Caco-2 (cell line): ENCODE data around the gene UBN1. TPM values are rescaled to one million over a fixed set of nuclear protein-coding genes. Genes with fewer than 3 reads are reported as not detected.

Source experiments
- BruUV-seq: library from RNA; stranded (reverse); fragments of 400-500 nt; replicated peaks from 2 replicates; lab custom pipeline; 2021; lab: Mats Ljungman, UMichigan
- CTCF ChIA-PET: fragments of 300-600 bp; sonication (Branson Sonifier 250); formaldehyde crosslinking; loops from one replicate; lab custom pipeline; 2022; ENCODE audit warnings: antibody characterized with exemption; lab: Charles Lee
- POLR2A ChIA-PET: fragments of 300-600 bp; sonication (Branson Sonifier 250); formaldehyde crosslinking; loops from one replicate; lab custom pipeline; 2022; ENCODE audit warnings: antibody characterized with exemption; lab: Charles Lee
- DNase-seq, 2 experiments: peaks; one replicate each; pipeline versions ENCODE4 v3.0.0 to v3.0.0-alpha.2; 2020 to 2022
- H3K27me3 ChIP-seq: replicated peaks from 2 replicates; pipeline ENCODE4 v1.6.0; 2011; ENCODE audit warnings: low read length; ENCODE audit not compliant: control insufficient read depth, insufficient read depth
- H3K36me3 ChIP-seq: 2 replicates; pipeline ENCODE4 v1.5.1; 2011; ENCODE audit warnings: low read length; ENCODE audit not compliant: control insufficient read depth, insufficient read depth
- H3K4me1 ChIP-seq: fragments of 250-450 bp; sonication (Bioruptor Pico); 2 replicates; pipeline ENCODE4 v1.5.1; 2020; ENCODE audit warnings: mild to moderate bottlenecking
- H3K4me3 ChIP-seq: 2 replicates; pipeline ENCODE4 v1.5.1; 2011; ENCODE audit warnings: low read depth, mild to moderate bottlenecking, control low read depth, low read length
- H3K9me3 ChIP-seq: fragments of 250-450 bp; sonication (Bioruptor Pico); 2 replicates; pipeline ENCODE4 v1.5.1; 2020; ENCODE audit warnings: mild to moderate bottlenecking, moderate library complexity
- H3K27ac Mint-ChIP-seq: one replicate; pipeline ENCODE4 v1.8.0; 2022; ENCODE audit warnings: mixed read lengths; ENCODE audit not compliant: unreplicated experiment
- H3K27me3 Mint-ChIP-seq: one replicate; pipeline ENCODE4 v1.8.0; 2022; ENCODE audit warnings: mixed read lengths; ENCODE audit not compliant: insufficient read depth, unreplicated experiment
- H3K36me3 Mint-ChIP-seq: one replicate; pipeline ENCODE4 v1.8.0; 2022; ENCODE audit warnings: mild to moderate bottlenecking, mixed read lengths; ENCODE audit not compliant: insufficient read depth, unreplicated experiment
- H3K4me1 Mint-ChIP-seq: one replicate; pipeline ENCODE4 v1.8.0; 2022; ENCODE audit warnings: low read depth, mixed read lengths; ENCODE audit not compliant: unreplicated experiment
- H3K4me3 Mint-ChIP-seq: one replicate; pipeline ENCODE4 v1.8.0; 2022; ENCODE audit warnings: mild to moderate bottlenecking, moderate library complexity, mixed read lengths; ENCODE audit not compliant: unreplicated experiment
- H3K9me3 Mint-ChIP-seq: one replicate; pipeline ENCODE4 v1.8.0; 2022; ENCODE audit warnings: mixed read lengths; ENCODE audit not compliant: unreplicated experiment
- CTCF ChIP-seq, 2 experiments: fragments of 200-600 bp in 1 of 2; IDR thresholded peaks; 1 replicate in 1 of 2; 2 replicates in 1 of 2; pipeline versions ENCODE4 v1.5.1 to v1.8.0; 2011 to 2022; ENCODE audit warnings: antibody characterized with exemption in 1 of 2, control low read depth in 1 of 2, inconsistent platforms in 1 of 2, low read depth in 1 of 2, low read length in 1 of 2, mild to moderate bottlenecking in 1 of 2, moderate library complexity in 1 of 2; ENCODE audit not compliant: insufficient read depth in 1 of 2, severe bottlenecking in 1 of 2, unreplicated experiment in 1 of 2
- intact Hi-C: fragments of 100-400 bp; cut with micrococcal nuclease; formaldehyde crosslinking; loops from one replicate; pipeline ENCODE4 v1.10.0; 2022; ENCODE audit not compliant: unreplicated experiment
- total RNA-seq: library from RNA; stranded (reverse); gene quantifications from 2 replicates; pipeline ENCODE4 v1.2.3, GENCODE V29; 2022

UBN1 gene
- total RNA-seq, 1 experiment from 2014 or later: 31.5 TPM

GRCh38 chr16:4801051-4801961 lies 46.0 kb upstream of the UBN1 start:
- H3K4me3 ChIP-seq: peak overlapping the region; percentile 74
- peaks cover 39% of the 10 kb centered on the region for H3K36me3 Mint-ChIP-seq
- H3K4me3 Mint-ChIP-seq: peak overlapping the region; percentile 77
- no peak for DNase-seq
- H3K27me3 Mint-ChIP-seq: no peaks in the 10 kb centered on the region
- TF ChIP-seq CTCF (IDR thresholded peaks at IDR 0.05; ENCODE audit: insufficient read depth in 1 of 2, low read depth in 1 of 2, low read length in 1 of 2, severe bottlenecking in 1 of 2, unreplicated experiment in 1 of 2): no peak
- H3K9me3 ChIP-seq: no peaks in the 10 kb centered on the region
- BruUV-seq: no TSS peak
- POLR2A ChIA-PET: interaction anchor here (1.1 to 1.5 kb wide), 2 partner anchors 47 to 325 kb away, joined by 3 to 5 read pairs; partner anchors contain the start of gene HMOX2
- H3K36me3 ChIP-seq: no peaks in the 10 kb centered on the region
- H3K4me1 Mint-ChIP-seq: peaks cover 10% of the 10 kb centered on the region
- H3K4me1 ChIP-seq: peaks cover 9% of the 10 kb centered on the region; the same call in 1 of the 2 replicates
- H3K9me3 Mint-ChIP-seq: no peaks in the 10 kb centered on the region
- peak overlapping the region; percentile 48 for H3K27ac Mint-ChIP-seq
- CTCF ChIA-PET: no interaction called here
- intact Hi-C loops: loop anchor here (5.0 kb wide), 1 partner anchor 109 kb away; the partner anchor contains the start of gene NUDT16L1
- no peaks in the 10 kb centered on the region for H3K27me3 ChIP-seq

- peaks cover 9% of the 10 kb centered on the region; the same call in 1 of the 2 replicates for H3K4me1 ChIP-seq
- peaks cover 47% of the 10 kb centered on the region for H3K36me3 Mint-ChIP-seq
- ChIA-PET CTCF (interaction anchor here (0.5 to 1.0 kb wide), 2 partner anchors 13 to 127 kb away, joined by 6 read pairs; no protein-coding TSS in a partner anchor), POLR2A (interaction anchor here (0.9 to 1.5 kb wide), 4 partner anchors 46 to 326 kb away, joined by 3 to 5 read pairs (median 4); partner anchors contain the start of genes DNAAF8, HMOX2 and SEC14L5)
- peak within 1 kb of the TSS; percentile 74 for H3K4me3 ChIP-seq
- H3K9me3 ChIP-seq: no peaks in the 10 kb centered on the region
- DNase-seq: peak; percentile 90 to 92
- peak within 1 kb of the TSS; percentile 77 for H3K4me3 Mint-ChIP-seq
- no peaks in the 10 kb centered on the region for H3K36me3 ChIP-seq
- peaks cover 10% of the 10 kb centered on the region for H3K4me1 Mint-ChIP-seq
- H3K9me3 Mint-ChIP-seq: no peaks in the 10 kb centered on the region
- no TSS peak for BruUV-seq
- peak within 1 kb of the TSS; percentile 48 for H3K27ac Mint-ChIP-seq
- intact Hi-C loops: loop anchor here (1.0 to 5.0 kb wide), 3 partner anchors 34 to 110 kb away; partner anchors contain the start of genes ANKS3, DNAAF8 and NUDT16L1
- H3K27me3 ChIP-seq: no peaks in the 10 kb centered on the region
- no peak for TF ChIP-seq CTCF (IDR thresholded peaks at IDR 0.05; ENCODE audit: insufficient read depth in 1 of 2, low read depth in 1 of 2, low read length in 1 of 2, severe bottlenecking in 1 of 2, unreplicated experiment in 1 of 2)
- H3K27me3 Mint-ChIP-seq: no peaks in the 10 kb centered on the region
These were observed 45.2 kb upstream of the UBN1 start, which contains the start of gene ROGDI for GRCh38 chr16:4801962-4802658. Gene ROGDI (minus strand): TSS chr16:4802633. CDS start chr16:4802571, 62 bp downstream.
